GM23338 (cell line): ENCODE measurements around the gene PPP2R2B. TPM values are rescaled to one million over a fixed set of nuclear protein-coding genes. Genes with fewer than 3 reads are reported as not detected.

Source experiments
- ATAC-seq: fragments of 200-7000 bp; cut with Tn5 transposase; 3 replicates; pipeline ENCODE4 v1.9.1; 2020
- DNase-seq: peaks from one replicate; pipeline ENCODE4 v3.0.0-alpha.2; 2015; ENCODE audit warnings: low spot score
- H2AFZ ChIP-seq: fragments of 200-600 bp; sonication (generic); 2 replicates; pipeline ENCODE4 v1.8.0; 2016; ENCODE audit warnings: antibody characterized with exemption, mild to moderate bottlenecking, moderate library complexity
- H3F3A ChIP-seq: fragments of 200-600 bp; sonication (generic); replicated peaks from 2 replicates; pipeline ENCODE4 v1.8.0; 2017; ENCODE audit warnings: antibody characterized with exemption, mixed run types, low read depth
- H3K27ac ChIP-seq: fragments of 200-600 bp; sonication (generic); 2 replicates; pipeline ENCODE4 v1.6.1; 2016; ENCODE audit warnings: low read depth
- H3K27me3 ChIP-seq: fragments of 200-600 bp; sonication (generic); 2 replicates; pipeline ENCODE4 v1.8.0; 2016; ENCODE audit warnings: mild to moderate bottlenecking, mixed run types, moderate library complexity; ENCODE audit not compliant: insufficient read depth
- H3K36me3 ChIP-seq: fragments of 200-600 bp; sonication (generic); 2 replicates; pipeline ENCODE4 v1.8.0; 2016; ENCODE audit warnings: mild to moderate bottlenecking; ENCODE audit not compliant: insufficient read depth
- H3K4me1 ChIP-seq: fragments of 200-600 bp; sonication (generic); 2 replicates; pipeline ENCODE4 v1.8.0; 2016; ENCODE audit warnings: mild to moderate bottlenecking, moderate library complexity; ENCODE audit not compliant: insufficient read depth
- H3K4me2 ChIP-seq: fragments of 200-600 bp; sonication (generic); 2 replicates; pipeline ENCODE4 v1.7.1; 2017; ENCODE audit warnings: mixed run types
- H3K4me3 ChIP-seq: fragments of 200-600 bp; sonication (generic); 2 replicates; pipeline ENCODE4 v1.6.1; 2016; ENCODE audit warnings: mixed run types
- H3K79me2 ChIP-seq: fragments of 200-600 bp; sonication (generic); replicated peaks from 2 replicates; pipeline ENCODE4 v1.8.0; 2017; ENCODE audit warnings: mild to moderate bottlenecking; ENCODE audit not compliant: insufficient read depth
- H3K9me2 ChIP-seq: fragments of 200-600 bp; sonication (generic); 2 replicates; pipeline ENCODE4 v1.8.0; 2017; ENCODE audit not compliant: insufficient read depth
- H4K20me1 ChIP-seq: fragments of 200-600 bp; sonication (generic); replicated peaks from 2 replicates; pipeline ENCODE4 v1.8.0; 2017; ENCODE audit warnings: mild to moderate bottlenecking; ENCODE audit not compliant: insufficient read depth
- H3K27ac Mint-ChIP-seq: 2 replicates; pipeline ENCODE4 v1.8.0; 2020; ENCODE audit warnings: inconsistent platforms, mild to moderate bottlenecking, moderate library complexity, mixed read lengths
- H3K27me3 Mint-ChIP-seq: 3 replicates; pipeline ENCODE4 v1.8.0; 2022; ENCODE audit warnings: low read depth, mild to moderate bottlenecking, moderate library complexity, mixed read lengths, inconsistent platforms; ENCODE audit not compliant: insufficient read depth, poor library complexity
- H3K36me3 Mint-ChIP-seq: 3 replicates; pipeline ENCODE4 v1.8.0; 2021; ENCODE audit warnings: low read depth, mild to moderate bottlenecking, inconsistent platforms, moderate library complexity, mixed read lengths
- H3K4me1 Mint-ChIP-seq: 3 replicates; pipeline ENCODE4 v1.8.0; 2020; ENCODE audit warnings: mild to moderate bottlenecking, inconsistent platforms, mixed read lengths
- H3K4me3 Mint-ChIP-seq: 3 replicates; pipeline ENCODE4 v1.8.0; 2021; ENCODE audit warnings: moderate library complexity, mild to moderate bottlenecking, inconsistent platforms, mixed read lengths
- H3K9me3 Mint-ChIP-seq: 3 replicates; pipeline ENCODE4 v1.8.0; 2020; ENCODE audit warnings: moderate library complexity, mild to moderate bottlenecking, inconsistent platforms, mixed read lengths
- CREB1 ChIP-seq: fragments of 250-450 bp; sonication (Bioruptor Pico); IDR thresholded peaks from 2 replicates; pipeline ENCODE4 v1.5.0; 2020; ENCODE audit warnings: low read depth, mild to moderate bottlenecking, moderate library complexity
- CTCF ChIP-seq, 2 experiments: fragments of 200-600 bp in 1 of 2; sonication (generic) in 1 of 2; conservative IDR thresholded peaks; 2 replicates each; pipeline versions ENCODE4 v1.5.1 to v1.6.1; 2016 to 2017; ENCODE audit warnings: antibody characterized with exemption in 2 of 2, low read depth in 2 of 2, mild to moderate bottlenecking in 2 of 2, moderate library complexity in 1 of 2
- ETS1 ChIP-seq: IDR thresholded peaks from 2 replicates; pipeline ENCODE4 v1.6.1; 2016; ENCODE audit warnings: antibody characterized with exemption
- EZH2phosphoT487 ChIP-seq: fragments of 200-600 bp; sonication (generic); IDR thresholded peaks from one replicate; pipeline ENCODE4 v1.8.1; 2018; ENCODE audit warnings: antibody characterized with exemption; ENCODE audit not compliant: unreplicated experiment
- JUNB ChIP-seq: IDR thresholded peaks from one replicate; pipeline ENCODE4 v1.6.1; 2016; ENCODE audit warnings: antibody characterized with exemption; ENCODE audit not compliant: unreplicated experiment
- NANOG ChIP-seq: IDR thresholded peaks from 2 replicates; pipeline ENCODE4 v1.6.1; 2016; ENCODE audit warnings: antibody characterized with exemption, borderline replicate concordance
- POLR2AphosphoS5 ChIP-seq: IDR thresholded peaks from 2 replicates; pipeline ENCODE4 v1.6.1; 2016; ENCODE audit warnings: antibody characterized with exemption, low read depth
- REST ChIP-seq: IDR thresholded peaks from one replicate; pipeline ENCODE4 v1.6.1; 2018; ENCODE audit warnings: antibody characterized with exemption; ENCODE audit not compliant: unreplicated experiment
- STAT1 ChIP-seq: IDR thresholded peaks from one replicate; pipeline ENCODE4 v1.6.1; 2016; ENCODE audit warnings: antibody characterized with exemption; ENCODE audit not compliant: unreplicated experiment
- polyA plus RNA-seq: library from polyadenylated mRNA; unstranded; fragments of >200 nt; fragmentation: Nextera tagmentation; extraction: Ambion mirVana; gene quantifications from 2 replicates; pipeline ENCODE4 v1.2.1, GENCODE V29; 2016
- total RNA-seq: library from RNA; depleted of rRNA; stranded (reverse); fragments of >200 nt; shearing (Covaris generic); gene quantifications from 2 replicates; pipeline ENCODE4 v1.2.3, GENCODE V29; 2014

The PPP2R2B gene
- total and polyA plus RNA-seq, 2 experiments from 2014 or later, result 21.3 to 33.9 TPM

GRCh38 chr5:146669656-146670055 is 208.9 kb downstream of the PPP2R2B start (continued):
- TF ChIP-seq ETS1, result no peak

- peaks cover 6% of the 10 kb centered on the region; the same call in 1 of the 3 replicates for H3K36me3 Mint-ChIP-seq
- Histone ChIP-seq H3K4me3 (no peak overlapping the region), H3K36me3 (no peaks in the 10 kb centered on the region), H3K4me2 (no peak overlapping the region), H3F3A (no peaks in the 10 kb centered on the region), H3K27ac (no peak overlapping the region), H3K9me2 (no peaks in the 10 kb centered on the region), H3K4me1 (peaks cover 14% of the 10 kb centered on the region), H4K20me1 (no peaks in the 10 kb centered on the region), H3K27me3 (no peaks in the 10 kb centered on the region), H2AFZ (no peak overlapping the region), H3K79me2 (no peaks in the 10 kb centered on the region)
- H3K27ac Mint-ChIP-seq, result no peak overlapping the region
- H3K4me1 Mint-ChIP-seq, result peaks cover 17% of the 10 kb centered on the region
- no peak for ATAC-seq
- H3K27me3 Mint-ChIP-seq, result peaks cover 2% of the 10 kb centered on the region
- no peaks in the 10 kb centered on the region for H3K9me3 Mint-ChIP-seq
- TF ChIP-seq REST, result no peak
- no peak for TF ChIP-seq EZH2phosphoT487
- TF ChIP-seq JUNB, result no peak
- no peak for TF ChIP-seq STAT1
- no peak for TF ChIP-seq NANOG
- TF ChIP-seq POLR2AphosphoS5, result no peak
- no peak for TF ChIP-seq CREB1 (CRISPR knock-in tag)
- no peak for DNase-seq
- no peak overlapping the region for H3K4me3 Mint-ChIP-seq
These were observed 210.8 kb downstream of the PPP2R2B start for GRCh38 chr5:146667633-146668272.

- H3F3A ChIP-seq, result no peaks in the 10 kb centered on the region
- H3K9me2 ChIP-seq, result no peaks in the 10 kb centered on the region
- H3K79me2 ChIP-seq, result no peaks in the 10 kb centered on the region
- peak; percentile 72 for DNase-seq
- H3K4me1 Mint-ChIP-seq, result peaks cover 18% of the 10 kb centered on the region
- H3K4me3 Mint-ChIP-seq, result no peak overlapping the region
- no peak overlapping the region for H3K4me3 ChIP-seq
- no peak overlapping the region for H3K4me2 ChIP-seq
- H4K20me1 ChIP-seq, result no peaks in the 10 kb centered on the region
- no peaks in the 10 kb centered on the region for H3K27me3 ChIP-seq
- peaks cover 12% of the 10 kb centered on the region for H3K4me1 ChIP-seq
- no peak overlapping the region for H3K27ac Mint-ChIP-seq
- peaks cover 6% of the 10 kb centered on the region; the same call in 1 of the 3 replicates for H3K36me3 Mint-ChIP-seq
- peaks cover 2% of the 10 kb centered on the region for H3K27me3 Mint-ChIP-seq
- no peak overlapping the region for H3K27ac ChIP-seq
- no peak overlapping the region for H2AFZ ChIP-seq
- no peak for ATAC-seq
- H3K36me3 ChIP-seq, result no peaks in the 10 kb centered on the region
- H3K9me3 Mint-ChIP-seq, result no peaks in the 10 kb centered on the region
- TF ChIP-seq CTCF (conservative IDR thresholded peaks at IDR 0.05; ENCODE audit: low read depth in 2 of 2), result peak; percentile 55 to 91
These were observed 216.3 kb downstream of the PPP2R2B start for GRCh38 chr5:146662229-146662628.
